RWPE2 (cell line): ENCODE data around the gene NR6A1.

Experiments used
- ATAC-seq: fragments of 200-7000 bp; cut with Tn5 transposase; 3 replicates; pipeline ENCODE4 v1.9.1; 2021; ENCODE audit warnings: low read depth
- DNase-seq: peaks from one replicate; pipeline ENCODE4 v3.0.0-alpha.2; 2020; ENCODE audit warnings: low spot score
- H3K27ac ChIP-seq: fragments of 450-650 bp; 2 replicates; pipeline ENCODE4 v1.5.1; 2017; ENCODE audit warnings: mild to moderate bottlenecking; ENCODE audit not compliant: poor library complexity, severe bottlenecking
- H3K27me3 ChIP-seq: fragments of 250-450 bp; sonication (Bioruptor Pico); 2 replicates; pipeline ENCODE4 v1.5.1; 2021; ENCODE audit warnings: mild to moderate bottlenecking, moderate library complexity; ENCODE audit not compliant: insufficient read depth, poor library complexity, severe bottlenecking
- H3K36me3 ChIP-seq: fragments of 250-450 bp; sonication (Bioruptor Pico); 2 replicates; pipeline ENCODE4 v1.5.1; 2020; ENCODE audit warnings: low read depth, mild to moderate bottlenecking, moderate library complexity
- H3K4me1 ChIP-seq: fragments of 250-450 bp; sonication (Bioruptor Pico); 2 replicates; pipeline ENCODE4 v1.5.1; 2021; ENCODE audit warnings: mild to moderate bottlenecking, moderate library complexity; ENCODE audit not compliant: insufficient read depth, poor library complexity, severe bottlenecking
- H3K4me3 ChIP-seq: fragments of 250-450 bp; sonication (Bioruptor Pico); 2 replicates; pipeline ENCODE4 v1.5.1; 2021; ENCODE audit warnings: mild to moderate bottlenecking, moderate library complexity; ENCODE audit not compliant: severe bottlenecking
- H3K9me3 ChIP-seq: fragments of 250-450 bp; sonication (Bioruptor Pico); 2 replicates; pipeline ENCODE4 v1.5.1; 2021; ENCODE audit warnings: mild to moderate bottlenecking, moderate library complexity; ENCODE audit not compliant: severe bottlenecking
- TF ChIP-seq, protein P1 (sequence below): fragments of 450-650 bp; IDR thresholded peaks from one replicate; pipeline ENCODE4 v1.5.1; 2017; ENCODE audit warnings: mild to moderate bottlenecking, moderate library complexity; ENCODE audit not compliant: poor library complexity, severe bottlenecking

Gene NR6A1

DNA sequence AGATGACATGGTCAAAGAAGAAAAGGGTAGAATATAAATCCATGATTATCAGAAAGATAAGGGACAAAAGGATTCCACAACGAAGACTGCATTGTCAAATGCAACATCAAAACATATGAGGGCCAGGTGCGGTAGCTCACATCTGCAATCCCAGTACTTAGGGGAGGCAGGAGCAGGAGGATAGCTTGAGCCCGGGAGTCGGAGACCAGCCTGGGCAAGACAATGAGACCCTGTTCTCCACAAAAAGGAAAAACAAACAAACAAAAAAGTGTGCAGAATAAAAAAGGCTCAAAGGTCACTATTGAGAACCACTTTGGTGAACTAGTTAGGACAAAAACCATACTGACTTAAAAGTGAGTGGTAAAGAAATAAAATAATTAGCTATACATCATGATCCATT lies 203.7 kb downstream of the NR6A1 start:
- no peak overlapping the region for H3K27ac ChIP-seq
- ATAC-seq: no peak
- H3K4me1 ChIP-seq: peaks cover 5% of the 10 kb centered on the region
- H3K4me3 ChIP-seq: no peak overlapping the region
- no peaks in the 10 kb centered on the region for H3K27me3 ChIP-seq
- DNase-seq: no peak
- TF ChIP-seq, protein P1, sequence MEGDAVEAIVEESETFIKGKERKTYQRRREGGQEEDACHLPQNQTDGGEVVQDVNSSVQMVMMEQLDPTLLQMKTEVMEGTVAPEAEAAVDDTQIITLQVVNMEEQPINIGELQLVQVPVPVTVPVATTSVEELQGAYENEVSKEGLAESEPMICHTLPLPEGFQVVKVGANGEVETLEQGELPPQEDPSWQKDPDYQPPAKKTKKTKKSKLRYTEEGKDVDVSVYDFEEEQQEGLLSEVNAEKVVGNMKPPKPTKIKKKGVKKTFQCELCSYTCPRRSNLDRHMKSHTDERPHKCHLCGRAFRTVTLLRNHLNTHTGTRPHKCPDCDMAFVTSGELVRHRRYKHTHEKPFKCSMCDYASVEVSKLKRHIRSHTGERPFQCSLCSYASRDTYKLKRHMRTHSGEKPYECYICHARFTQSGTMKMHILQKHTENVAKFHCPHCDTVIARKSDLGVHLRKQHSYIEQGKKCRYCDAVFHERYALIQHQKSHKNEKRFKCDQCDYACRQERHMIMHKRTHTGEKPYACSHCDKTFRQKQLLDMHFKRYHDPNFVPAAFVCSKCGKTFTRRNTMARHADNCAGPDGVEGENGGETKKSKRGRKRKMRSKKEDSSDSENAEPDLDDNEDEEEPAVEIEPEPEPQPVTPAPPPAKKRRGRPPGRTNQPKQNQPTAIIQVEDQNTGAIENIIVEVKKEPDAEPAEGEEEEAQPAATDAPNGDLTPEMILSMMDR: no peak
- no peaks in the 10 kb centered on the region for H3K36me3 ChIP-seq
- H3K9me3 ChIP-seq: no peaks in the 10 kb centered on the region

DNA sequence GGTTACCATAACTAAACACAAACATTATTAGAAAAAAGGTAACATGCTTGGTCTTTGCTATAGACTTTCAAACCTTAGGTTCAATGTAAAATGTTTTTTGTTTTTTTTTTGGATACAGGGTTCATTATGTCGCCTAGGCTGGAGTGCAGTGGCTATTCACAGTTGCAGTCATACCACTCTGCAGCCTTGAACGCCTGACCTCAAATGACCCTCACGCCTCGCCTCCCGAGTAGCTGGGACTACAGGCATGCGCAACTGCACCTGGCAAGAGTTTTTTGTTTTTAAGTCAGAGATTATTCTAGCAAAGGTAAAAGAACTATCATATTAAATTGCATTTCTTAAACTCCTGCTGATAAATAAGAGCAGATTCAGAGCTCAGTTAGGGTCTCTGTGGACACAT lies 208.8 kb downstream of the NR6A1 start:
- Histone ChIP-seq H3K4me1 (peaks cover 10% of the 10 kb centered on the region), H3K27me3 (no peaks in the 10 kb centered on the region), H3K36me3 (no peaks in the 10 kb centered on the region), H3K9me3 (no peaks in the 10 kb centered on the region), H3K4me3 (no peak overlapping the region), H3K27ac (no peak overlapping the region)
- ATAC-seq (no peak), DNase-seq (no peak)
- TF ChIP-seq, protein P1: no peak

DNA sequence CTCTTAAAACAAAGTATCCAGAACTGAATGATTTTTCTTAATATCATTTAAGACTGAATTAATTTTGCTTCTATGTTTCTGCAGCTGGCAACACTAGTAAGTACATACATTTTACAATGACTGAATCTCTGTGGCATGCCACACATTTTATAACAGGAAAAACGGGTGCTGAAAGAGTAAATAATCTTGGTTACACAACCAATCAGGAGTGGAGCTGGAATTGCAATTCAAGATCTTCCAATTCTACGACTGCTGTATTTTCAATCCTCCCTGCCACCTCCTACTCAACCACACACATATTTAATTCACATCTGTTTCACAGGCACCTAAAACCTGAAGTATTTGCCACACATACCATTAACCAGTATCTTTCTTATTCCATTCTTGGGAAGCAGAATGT lies 211.2 kb downstream of the NR6A1 start:
- no peaks in the 10 kb centered on the region for H3K9me3 ChIP-seq
- DNase-seq (no peak), ATAC-seq (peak; percentile 55)
- no peak overlapping the region for H3K4me3 ChIP-seq
- no peak overlapping the region for H3K27ac ChIP-seq
- TF ChIP-seq, protein P1: no peak
- no peaks in the 10 kb centered on the region for H3K27me3 ChIP-seq
- no peaks in the 10 kb centered on the region for H3K36me3 ChIP-seq
- H3K4me1 ChIP-seq: peaks cover 10% of the 10 kb centered on the region

DNA sequence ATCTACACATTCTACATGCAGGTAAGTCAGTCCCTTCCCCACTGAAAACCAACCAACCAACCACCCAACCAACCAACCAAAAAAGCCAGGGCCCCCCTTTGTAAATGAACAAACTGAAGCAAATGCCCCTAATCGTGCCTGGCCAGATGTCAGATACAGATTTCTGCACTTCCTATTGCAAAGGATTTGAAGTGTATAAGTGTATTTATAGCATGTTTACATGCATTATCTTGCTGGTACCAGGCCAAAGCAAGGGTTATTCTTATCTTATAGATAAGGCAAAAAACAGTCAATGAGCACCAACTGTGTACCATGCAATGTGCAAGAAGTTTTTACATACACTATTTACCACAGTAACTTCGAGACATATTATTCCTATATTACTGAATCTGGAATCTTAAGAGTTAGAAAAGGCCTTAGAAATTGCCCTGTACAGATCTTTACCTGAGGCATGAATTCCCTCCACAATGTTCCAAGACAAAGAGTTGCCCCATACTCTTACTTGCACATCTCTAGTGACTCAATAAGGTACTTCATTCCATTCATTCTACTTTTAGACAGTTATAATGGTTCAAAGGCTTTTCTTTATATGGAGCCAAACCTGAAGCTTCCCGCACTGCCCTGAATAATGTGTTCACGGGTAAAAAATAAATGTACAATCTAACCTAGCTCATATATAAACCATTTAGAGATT lies 212.2 kb downstream of the NR6A1 start:
- no peak for ATAC-seq
- Histone ChIP-seq H3K27ac (no peak overlapping the region), H3K4me1 (peaks cover 10% of the 10 kb centered on the region), H3K9me3 (no peaks in the 10 kb centered on the region), H3K36me3 (no peaks in the 10 kb centered on the region), H3K27me3 (no peaks in the 10 kb centered on the region), H3K4me3 (no peak overlapping the region)
- no peak for DNase-seq
- TF ChIP-seq, protein P1: no peak

DNA sequence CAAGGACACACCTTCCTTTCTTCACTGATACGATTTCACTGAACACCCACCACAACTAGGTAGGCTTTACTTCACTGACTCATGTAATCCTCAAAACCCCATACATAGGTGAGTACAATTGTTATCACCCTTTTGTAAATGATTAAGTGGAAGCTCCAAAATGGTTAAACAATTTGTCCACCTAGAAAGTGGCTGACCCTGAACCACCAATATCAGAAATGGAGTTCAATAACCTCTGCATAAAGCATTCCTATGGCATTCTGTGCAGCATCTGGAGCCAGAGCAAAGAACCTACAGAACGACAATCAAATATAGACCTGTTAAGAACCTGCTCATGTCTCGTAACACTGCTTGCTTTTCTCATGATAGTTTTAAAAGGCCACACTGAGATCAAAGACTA lies 213.2 kb downstream of the NR6A1 start:
- Histone ChIP-seq H3K27me3 (no peaks in the 10 kb centered on the region), H3K4me3 (no peak overlapping the region), H3K9me3 (no peaks in the 10 kb centered on the region), H3K4me1 (peaks cover 10% of the 10 kb centered on the region), H3K36me3 (no peaks in the 10 kb centered on the region), H3K27ac (no peak overlapping the region)
- ATAC-seq (no peak), DNase-seq (no peak)
- TF ChIP-seq, protein P1: no peak
